HG02943 (cell line): Measurements from ENCODE around the gene CD93.

ENCODE experiments used
- ATAC-seq: cut with Tn5 transposase; IDR thresholded peaks from one replicate; pipeline ENCODE4 v1.9.1; 2021; ENCODE audit warnings: mild to moderate bottlenecking, low read depth, moderate library complexity; ENCODE audit not compliant: unreplicated experiment

CD93 gene

GRCh38 chr20:23120936-23121750 lies 35.0 kb upstream of the CD93 start:
- ATAC-seq, result no peak

GRCh38 chr20:23120261-23120660 lies 34.1 kb upstream of the CD93 start:
- ATAC-seq, result no peak

- no peak for ATAC-seq
These were observed 33.5 kb upstream of the CD93 start for GRCh38 chr20:23119456-23120216.

- ATAC-seq, result no peak
These were observed 32.6 kb upstream of the CD93 start for GRCh38 chr20:23118766-23119165.

GRCh38 chr20:23118144-23118543 lies 32.0 kb upstream of the CD93 start:
- ATAC-seq, result no peak

GRCh38 chr20:23117738-23118137 lies 31.6 kb upstream of the CD93 start:
- ATAC-seq, result no peak

GRCh38 chr20:23116311-23117089 lies 30.4 kb upstream of the CD93 start:
- no peak for ATAC-seq

GRCh38 chr20:23115822-23116221 lies 29.7 kb upstream of the CD93 start:
- ATAC-seq, result no peak

- ATAC-seq, result no peak
These were observed 28.4 kb upstream of the CD93 start for GRCh38 chr20:23114448-23115082.

GRCh38 chr20:23114018-23114417 lies 27.9 kb upstream of the CD93 start:
- no peak for ATAC-seq

GRCh38 chr20:23112595-23112994 lies 26.5 kb upstream of the CD93 start:
- no peak for ATAC-seq

- ATAC-seq, result no peak
These were observed 25.8 kb upstream of the CD93 start for GRCh38 chr20:23111944-23112342.

- ATAC-seq, result no peak
These were observed 25.3 kb upstream of the CD93 start for GRCh38 chr20:23111307-23111943.

GRCh38 chr20:23108871-23109270 lies 22.7 kb upstream of the CD93 start:
- ATAC-seq, result no peak

- ATAC-seq, result no peak
These were observed 21.3 kb upstream of the CD93 start for GRCh38 chr20:23107466-23107865.

GRCh38 chr20:23106271-23106851 lies 20.2 kb upstream of the CD93 start:
- no peak for ATAC-seq

- no peak for ATAC-seq
These were observed 19.1 kb upstream of the CD93 start for GRCh38 chr20:23105193-23105592.

- no peak for ATAC-seq
These were observed 17.3 kb upstream of the CD93 start for GRCh38 chr20:23103284-23104018.
